ENCODE data around the gene GABBR2. TPM values are rescaled to one million over a fixed set of nuclear protein-coding genes. Genes with fewer than 3 reads are reported as not detected.

Gene GABBR2
- total RNA-seq, 1 experiment from 2014 or later: 0.33 TPM

- Mint-ChIP-seq H3K4me3 (ENCODE audit: low read depth, unreplicated experiment) (no peak overlapping the region), H3K36me3 (ENCODE audit: insufficient read depth, unreplicated experiment) (no peaks in the 10 kb centered on the region), H3K9me3 (ENCODE audit: low read depth, unreplicated experiment) (no peaks in the 10 kb centered on the region), H3K27me3 (ENCODE audit: unreplicated experiment) (peaks cover 67% of the 10 kb centered on the region), H3K4me1 (ENCODE audit: low read depth, unreplicated experiment) (no peaks in the 10 kb centered on the region), H3K27ac (ENCODE audit: unreplicated experiment) (no peak overlapping the region)
- BruUV-seq (replicated peaks): no TSS peak
- CTCF ChIA-PET: no interaction called here
- intact Hi-C loops (cut with micrococcal nuclease; ENCODE audit: unreplicated experiment): no loop called here
- no peak for TF ChIP-seq CTCF (IDR thresholded peaks at IDR 0.05; ENCODE audit: unreplicated experiment)
- DNase-seq: no peak
These were observed 263.2 kb downstream of the GABBR2 start for GRCh38 chr9:98445576-98445975.

- no TSS peak for BruUV-seq (replicated peaks)
- TF ChIP-seq CTCF (IDR thresholded peaks at IDR 0.05; ENCODE audit: unreplicated experiment): no peak
- Mint-ChIP-seq H3K4me3 (ENCODE audit: low read depth, unreplicated experiment) (no peak overlapping the region), H3K9me3 (ENCODE audit: low read depth, unreplicated experiment) (no peaks in the 10 kb centered on the region), H3K36me3 (ENCODE audit: insufficient read depth, unreplicated experiment) (no peaks in the 10 kb centered on the region), H3K27me3 (ENCODE audit: unreplicated experiment) (peaks cover 66% of the 10 kb centered on the region), H3K27ac (ENCODE audit: unreplicated experiment) (no peak overlapping the region), H3K4me1 (ENCODE audit: low read depth, unreplicated experiment) (no peaks in the 10 kb centered on the region)
- no peak for DNase-seq
- CTCF ChIA-PET: no interaction called here
- intact Hi-C loops (cut with micrococcal nuclease; ENCODE audit: unreplicated experiment): no loop called here
These were observed 264.1 kb downstream of the GABBR2 start for GRCh38 chr9:98444601-98445000.

GRCh38 chr9:98442541-98442940 lies 266.2 kb downstream of the GABBR2 start:
- CTCF ChIA-PET: interaction anchor here (0.6 kb wide), 1 partner anchor 200 kb away, joined by 6 read pairs; no protein-coding TSS in a partner anchor
- Mint-ChIP-seq H3K9me3 (ENCODE audit: low read depth, unreplicated experiment) (no peaks in the 10 kb centered on the region), H3K36me3 (ENCODE audit: insufficient read depth, unreplicated experiment) (no peaks in the 10 kb centered on the region), H3K4me3 (ENCODE audit: low read depth, unreplicated experiment) (no peak overlapping the region), H3K27ac (ENCODE audit: unreplicated experiment) (no peak overlapping the region), H3K27me3 (ENCODE audit: unreplicated experiment) (peaks cover 66% of the 10 kb centered on the region), H3K4me1 (ENCODE audit: low read depth, unreplicated experiment) (no peaks in the 10 kb centered on the region)
- no TSS peak for BruUV-seq (replicated peaks)
- intact Hi-C loops (cut with micrococcal nuclease; ENCODE audit: unreplicated experiment): no loop called here
- TF ChIP-seq CTCF (IDR thresholded peaks at IDR 0.05; ENCODE audit: unreplicated experiment): no peak
- no peak for DNase-seq

GRCh38 chr9:98442114-98442513 lies 266.6 kb downstream of the GABBR2 start:
- CTCF ChIA-PET: interaction anchor here (0.6 kb wide), 1 partner anchor 200 kb away, joined by 6 read pairs; no protein-coding TSS in a partner anchor
- no peaks in the 10 kb centered on the region for H3K9me3 Mint-ChIP-seq (ENCODE audit: low read depth, unreplicated experiment)
- no peak overlapping the region for H3K27ac Mint-ChIP-seq (ENCODE audit: unreplicated experiment)
- H3K4me3 Mint-ChIP-seq (ENCODE audit: low read depth, unreplicated experiment): no peak overlapping the region
- no peak for DNase-seq
- no TSS peak for BruUV-seq (replicated peaks)
- intact Hi-C loops (cut with micrococcal nuclease; ENCODE audit: unreplicated experiment): no loop called here
- H3K27me3 Mint-ChIP-seq (ENCODE audit: unreplicated experiment): peaks cover 61% of the 10 kb centered on the region
- no peak for TF ChIP-seq CTCF (IDR thresholded peaks at IDR 0.05; ENCODE audit: unreplicated experiment)
- no peaks in the 10 kb centered on the region for H3K36me3 Mint-ChIP-seq (ENCODE audit: insufficient read depth, unreplicated experiment)
- H3K4me1 Mint-ChIP-seq (ENCODE audit: low read depth, unreplicated experiment): no peaks in the 10 kb centered on the region
